ENCODE measurements around the gene ADCY5.

ADCY5 gene

DNA sequence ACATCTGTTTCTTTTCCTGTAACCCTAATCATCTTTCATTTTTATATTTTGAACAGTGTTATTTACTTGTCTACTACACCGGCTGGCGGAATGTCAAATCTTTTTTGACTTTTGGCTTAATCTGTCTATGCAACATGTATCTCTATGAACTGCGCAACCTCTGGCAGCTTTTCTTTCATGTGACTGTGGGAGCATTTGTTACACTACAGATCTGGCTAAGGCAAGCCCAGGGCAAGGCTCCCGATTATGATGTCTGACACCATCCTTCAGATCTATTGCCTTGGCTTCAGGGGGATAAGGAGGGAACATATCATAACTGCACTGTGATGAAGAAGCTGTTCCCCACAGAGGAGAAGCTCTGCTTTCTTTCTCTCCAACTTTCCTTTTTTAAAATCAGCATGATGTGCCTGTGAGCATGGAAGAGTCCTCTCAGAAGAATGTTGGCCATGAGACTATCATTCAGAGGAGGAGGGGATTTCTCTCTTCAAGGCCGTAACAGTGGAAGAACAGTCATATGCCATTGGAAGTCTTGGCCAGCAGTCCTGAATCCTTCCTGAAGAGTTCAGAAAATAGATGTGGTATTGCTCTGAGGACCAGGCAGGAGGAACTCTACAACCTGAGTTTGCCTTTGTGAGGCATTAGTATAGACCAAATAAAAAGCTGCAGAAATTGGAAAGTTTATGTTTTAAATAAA lies 177.3 kb downstream of the ADCY5 start:
- H2BK120ac ChIP-seq (ENCODE audit: low read depth, low read length): no peak overlapping the region
- no peak overlapping the region for H3K56ac ChIP-seq (ENCODE audit: low read length)
- H4K5ac ChIP-seq (ENCODE audit: low read length): no peak overlapping the region
- H3K79me1 ChIP-seq (ENCODE audit: low read length): no peaks in the 10 kb centered on the region
- H2BK15ac ChIP-seq (replicated peaks; ENCODE audit: low read depth): no peak overlapping the region
- H3K9ac ChIP-seq (ENCODE audit: low read length): no peak overlapping the region
- H3K27ac ChIP-seq (ENCODE audit: low read depth, low read length): no peak overlapping the region
- H3K23ac ChIP-seq (ENCODE audit: low read length): no peak overlapping the region
- no peaks in the 10 kb centered on the region for H3K79me2 ChIP-seq (ENCODE audit: control insufficient read depth, insufficient read depth, low read length)
- WGBS (ENCODE audit: extremely low coverage, insufficient coverage, low lambda C conversion rate): no CpG with 5 or more reads among the region's 5 CpGs
- H3K27me3 ChIP-seq (ENCODE audit: insufficient read depth, low read length, poor library complexity): no peaks in the 10 kb centered on the region
- no peak overlapping the region for H3K4me3 ChIP-seq (ENCODE audit: low read length)
- H3K18ac ChIP-seq (ENCODE audit: low read length): no peak overlapping the region
- no peak overlapping the region for H3K4me2 ChIP-seq (ENCODE audit: low read length)
- H2AK5ac ChIP-seq (ENCODE audit: low read length): no peak overlapping the region
- no peak overlapping the region for H4K8ac ChIP-seq (ENCODE audit: low read depth, low read length)
- no peak overlapping the region for H3K4ac ChIP-seq (ENCODE audit: low read depth, low read length)
- DNase-seq: no peak
- H3K4me1 ChIP-seq (ENCODE audit: control insufficient read depth, low read depth, low read length): peaks cover 1% of the 10 kb centered on the region
- H3K36me3 ChIP-seq (ENCODE audit: control insufficient read depth, insufficient read depth, low read length): no peaks in the 10 kb centered on the region
- H2BK5ac ChIP-seq (ENCODE audit: low read length): no peak overlapping the region

DNA sequence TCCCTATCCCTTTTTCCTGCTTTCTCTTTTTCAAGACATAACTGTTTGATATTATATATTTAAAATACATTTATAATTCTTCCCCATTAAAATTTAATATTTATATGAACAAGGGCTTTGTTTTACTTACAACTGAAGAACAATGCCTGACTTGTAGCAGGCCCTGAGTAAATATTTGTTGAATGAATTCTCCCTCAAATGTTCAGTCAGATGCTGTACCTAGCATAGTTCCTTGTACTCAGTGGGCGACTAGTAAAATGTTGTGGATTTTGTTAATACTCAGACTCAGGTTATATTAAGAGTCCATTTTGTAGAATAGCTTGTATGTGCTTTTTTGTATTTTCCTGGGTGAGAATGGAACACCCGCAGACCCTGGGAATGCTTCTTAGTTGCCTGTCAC lies 178.1 kb downstream of the ADCY5 start:
- H2BK120ac ChIP-seq (ENCODE audit: low read depth, low read length): no peak overlapping the region
- H3K79me2 ChIP-seq (ENCODE audit: control insufficient read depth, insufficient read depth, low read length): no peaks in the 10 kb centered on the region
- H3K4me3 ChIP-seq (ENCODE audit: low read length): no peak overlapping the region
- no peak overlapping the region for H3K27ac ChIP-seq (ENCODE audit: low read depth, low read length)
- no peak overlapping the region for H3K9ac ChIP-seq (ENCODE audit: low read length)
- H2BK15ac ChIP-seq (replicated peaks; ENCODE audit: low read depth): no peak overlapping the region
- no peak for DNase-seq
- no peak overlapping the region for H3K23ac ChIP-seq (ENCODE audit: low read length)
- no peaks in the 10 kb centered on the region for H3K27me3 ChIP-seq (ENCODE audit: insufficient read depth, low read length, poor library complexity)
- no peak overlapping the region for H3K4me2 ChIP-seq (ENCODE audit: low read length)
- H3K4ac ChIP-seq (ENCODE audit: low read depth, low read length): no peak overlapping the region
- no peak overlapping the region for H3K56ac ChIP-seq (ENCODE audit: low read length)
- H2AK5ac ChIP-seq (ENCODE audit: low read length): no peak overlapping the region
- H3K4me1 ChIP-seq (ENCODE audit: control insufficient read depth, low read depth, low read length): peaks cover 1% of the 10 kb centered on the region
- no peak overlapping the region for H3K18ac ChIP-seq (ENCODE audit: low read length)
- H4K5ac ChIP-seq (ENCODE audit: low read length): no peak overlapping the region
- no peaks in the 10 kb centered on the region for H3K79me1 ChIP-seq (ENCODE audit: low read length)
- H4K8ac ChIP-seq (ENCODE audit: low read depth, low read length): no peak overlapping the region
- H2BK5ac ChIP-seq (ENCODE audit: low read length): no peak overlapping the region
- no peaks in the 10 kb centered on the region for H3K36me3 ChIP-seq (ENCODE audit: control insufficient read depth, insufficient read depth, low read length)
- no CpG with 5 or more reads among the region's 2 CpGs for WGBS (ENCODE audit: extremely low coverage, insufficient coverage, low lambda C conversion rate)

DNA sequence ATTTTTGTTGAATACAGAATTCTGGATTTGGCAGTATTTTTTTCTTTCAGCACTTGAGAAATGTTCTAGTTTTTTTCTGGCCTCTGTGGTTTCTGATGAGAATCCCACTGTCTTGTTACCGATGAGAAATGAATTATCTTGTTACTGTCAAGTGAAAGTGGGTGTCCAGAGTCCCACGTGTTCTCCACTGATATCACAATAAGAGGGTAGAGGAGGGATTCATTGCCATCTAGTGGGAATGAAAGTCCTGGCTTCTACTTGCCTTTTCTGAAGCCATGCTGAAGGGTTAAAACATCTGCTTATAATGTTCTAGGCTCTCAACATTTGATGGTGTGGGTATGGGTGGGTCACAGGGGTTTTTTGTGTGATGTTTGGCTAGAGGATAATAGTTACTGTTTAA lies 181.1 kb downstream of the ADCY5 start:
- no peaks in the 10 kb centered on the region for H3K79me1 ChIP-seq (ENCODE audit: low read length)
- no peak overlapping the region for H3K18ac ChIP-seq (ENCODE audit: low read length)
- no peak overlapping the region for H3K23ac ChIP-seq (ENCODE audit: low read length)
- no CpG with 5 or more reads among the region's 2 CpGs for WGBS (ENCODE audit: extremely low coverage, insufficient coverage, low lambda C conversion rate)
- peaks cover 1% of the 10 kb centered on the region for H3K4me1 ChIP-seq (ENCODE audit: control insufficient read depth, low read depth, low read length)
- H2AK5ac ChIP-seq (ENCODE audit: low read length): no peak overlapping the region
- H2BK5ac ChIP-seq (ENCODE audit: low read length): no peak overlapping the region
- H3K27ac ChIP-seq (ENCODE audit: low read depth, low read length): no peak overlapping the region
- peak; percentile 54 for DNase-seq
- no peak overlapping the region for H3K4ac ChIP-seq (ENCODE audit: low read depth, low read length)
- H3K4me3 ChIP-seq (ENCODE audit: low read length): no peak overlapping the region
- no peak overlapping the region for H3K9ac ChIP-seq (ENCODE audit: low read length)
- no peak overlapping the region for H4K8ac ChIP-seq (ENCODE audit: low read depth, low read length)
- no peaks in the 10 kb centered on the region for H3K79me2 ChIP-seq (ENCODE audit: control insufficient read depth, insufficient read depth, low read length)
- H3K56ac ChIP-seq (ENCODE audit: low read length): no peak overlapping the region
- H3K27me3 ChIP-seq (ENCODE audit: insufficient read depth, low read length, poor library complexity): no peaks in the 10 kb centered on the region
- H2BK15ac ChIP-seq (replicated peaks; ENCODE audit: low read depth): no peak overlapping the region
- H3K36me3 ChIP-seq (ENCODE audit: control insufficient read depth, insufficient read depth, low read length): no peaks in the 10 kb centered on the region
- no peak overlapping the region for H3K4me2 ChIP-seq (ENCODE audit: low read length)
- H2BK120ac ChIP-seq (ENCODE audit: low read depth, low read length): no peak overlapping the region
- no peak overlapping the region for H4K5ac ChIP-seq (ENCODE audit: low read length)

DNA sequence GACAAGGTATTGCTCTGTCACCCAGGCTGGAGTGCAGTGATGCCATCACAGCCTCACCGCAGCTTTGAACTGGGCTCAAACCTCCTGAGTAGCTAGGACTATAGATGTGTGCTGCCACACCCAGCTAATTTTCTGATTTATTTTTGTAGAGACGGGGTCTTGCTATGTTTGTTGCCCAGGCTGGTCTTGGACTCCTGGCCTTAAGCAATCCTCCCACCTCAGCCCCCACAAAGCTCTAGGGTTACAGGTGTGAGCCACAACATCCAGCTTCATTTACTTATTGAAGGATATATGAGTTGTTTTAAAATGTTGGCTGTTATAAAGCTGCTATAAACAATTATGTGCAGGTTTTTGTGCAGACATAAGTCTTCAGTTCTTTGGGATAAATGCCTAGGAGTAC lies 184.9 kb downstream of the ADCY5 start:
- Histone ChIP-seq H2AK5ac (ENCODE audit: low read length) (no peak overlapping the region), H2BK15ac (replicated peaks; ENCODE audit: low read depth) (no peak overlapping the region), H4K5ac (ENCODE audit: low read length) (no peak overlapping the region), H3K79me1 (ENCODE audit: low read length) (no peaks in the 10 kb centered on the region), H3K27ac (ENCODE audit: low read depth, low read length) (no peak overlapping the region), H3K36me3 (ENCODE audit: control insufficient read depth, insufficient read depth, low read length) (no peaks in the 10 kb centered on the region), H3K9ac (ENCODE audit: low read length) (no peak overlapping the region), H2BK5ac (ENCODE audit: low read length) (no peak overlapping the region), H4K8ac (ENCODE audit: low read depth, low read length) (no peak overlapping the region), H2BK120ac (ENCODE audit: low read depth, low read length) (no peak overlapping the region), H3K56ac (ENCODE audit: low read length) (no peak overlapping the region), H3K79me2 (ENCODE audit: control insufficient read depth, insufficient read depth, low read length) (no peaks in the 10 kb centered on the region), H3K27me3 (ENCODE audit: insufficient read depth, low read length, poor library complexity) (no peaks in the 10 kb centered on the region), H3K4me1 (ENCODE audit: control insufficient read depth, low read depth, low read length) (peaks cover 2% of the 10 kb centered on the region), H3K23ac (ENCODE audit: low read length) (no peak overlapping the region), H3K4ac (ENCODE audit: low read depth, low read length) (no peak overlapping the region), H3K4me2 (ENCODE audit: low read length) (no peak overlapping the region), H3K18ac (ENCODE audit: low read length) (no peak overlapping the region), H3K4me3 (ENCODE audit: low read length) (no peak overlapping the region)
- WGBS (ENCODE audit: extremely low coverage, insufficient coverage, low lambda C conversion rate): no CpG with 5 or more reads among the region's 2 CpGs
- DNase-seq: no peak

DNA sequence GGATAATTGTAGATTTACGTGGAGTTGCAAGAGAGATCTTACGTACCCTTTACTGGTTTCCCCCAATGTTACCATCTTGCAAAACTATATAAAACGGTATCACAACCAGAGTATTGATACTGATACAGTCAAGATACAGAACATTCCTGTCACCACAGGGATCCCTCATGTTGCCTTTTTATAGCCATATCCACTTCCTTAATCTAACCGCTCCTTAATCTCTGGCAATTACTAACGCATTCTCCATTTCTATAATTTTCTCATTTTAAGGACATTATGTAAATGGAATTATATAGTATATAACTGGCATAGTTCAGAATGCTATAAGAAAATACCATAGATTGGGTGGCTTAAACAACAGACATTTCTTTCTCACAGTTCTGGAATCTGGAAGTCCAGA lies 186.0 kb downstream of the ADCY5 start:
- Histone ChIP-seq H2BK15ac (replicated peaks; ENCODE audit: low read depth) (no peak overlapping the region), H3K4me2 (ENCODE audit: low read length) (no peak overlapping the region), H4K5ac (ENCODE audit: low read length) (no peak overlapping the region), H2AK5ac (ENCODE audit: low read length) (no peak overlapping the region), H3K79me2 (ENCODE audit: control insufficient read depth, insufficient read depth, low read length) (no peaks in the 10 kb centered on the region), H3K18ac (ENCODE audit: low read length) (no peak overlapping the region), H3K4me1 (ENCODE audit: control insufficient read depth, low read depth, low read length) (peaks cover 2% of the 10 kb centered on the region), H3K79me1 (ENCODE audit: low read length) (no peaks in the 10 kb centered on the region), H3K27me3 (ENCODE audit: insufficient read depth, low read length, poor library complexity) (no peaks in the 10 kb centered on the region), H2BK5ac (ENCODE audit: low read length) (no peak overlapping the region), H3K27ac (ENCODE audit: low read depth, low read length) (no peak overlapping the region), H4K8ac (ENCODE audit: low read depth, low read length) (no peak overlapping the region), H3K36me3 (ENCODE audit: control insufficient read depth, insufficient read depth, low read length) (no peaks in the 10 kb centered on the region), H3K4me3 (ENCODE audit: low read length) (no peak overlapping the region), H3K4ac (ENCODE audit: low read depth, low read length) (no peak overlapping the region), H3K9ac (ENCODE audit: low read length) (no peak overlapping the region), H2BK120ac (ENCODE audit: low read depth, low read length) (no peak overlapping the region), H3K56ac (ENCODE audit: low read length) (no peak overlapping the region), H3K23ac (ENCODE audit: low read length) (no peak overlapping the region)
- no peak for DNase-seq
- 100% methylated on average over 2 of the region's 5 CpGs for WGBS (ENCODE audit: extremely low coverage, insufficient coverage, low lambda C conversion rate)

DNA sequence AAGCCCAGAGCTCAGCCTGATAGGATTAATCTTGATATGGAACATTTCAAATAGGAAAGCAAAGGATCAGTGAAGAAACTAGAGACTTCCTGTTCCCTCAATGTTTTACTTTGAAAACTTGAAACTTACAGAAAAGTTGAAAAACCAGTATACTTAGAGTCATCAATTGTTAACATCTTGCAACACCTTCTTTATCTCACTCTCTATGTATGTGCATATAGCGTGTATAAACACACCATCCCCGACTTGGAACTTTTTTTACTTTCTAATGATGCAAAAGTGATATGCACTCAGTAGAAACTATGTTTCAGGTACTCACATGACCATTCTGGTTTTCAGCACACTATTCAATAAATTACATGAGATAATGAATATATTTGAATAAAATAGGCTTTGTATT lies 186.7 kb downstream of the ADCY5 start:
- Histone ChIP-seq H3K4me2 (ENCODE audit: low read length) (no peak overlapping the region), H3K79me2 (ENCODE audit: control insufficient read depth, insufficient read depth, low read length) (no peaks in the 10 kb centered on the region), H3K23ac (ENCODE audit: low read length) (no peak overlapping the region), H3K56ac (ENCODE audit: low read length) (no peak overlapping the region), H2BK120ac (ENCODE audit: low read depth, low read length) (no peak overlapping the region), H2AK5ac (ENCODE audit: low read length) (no peak overlapping the region), H3K27ac (ENCODE audit: low read depth, low read length) (no peak overlapping the region), H3K18ac (ENCODE audit: low read length) (no peak overlapping the region), H3K9ac (ENCODE audit: low read length) (no peak overlapping the region), H3K27me3 (ENCODE audit: insufficient read depth, low read length, poor library complexity) (no peaks in the 10 kb centered on the region), H2BK5ac (ENCODE audit: low read length) (no peak overlapping the region), H2BK15ac (replicated peaks; ENCODE audit: low read depth) (no peak overlapping the region), H4K8ac (ENCODE audit: low read depth, low read length) (no peak overlapping the region), H3K4me1 (ENCODE audit: control insufficient read depth, low read depth, low read length) (peaks cover 2% of the 10 kb centered on the region), H3K4me3 (ENCODE audit: low read length) (no peak overlapping the region), H3K4ac (ENCODE audit: low read depth, low read length) (no peak overlapping the region), H4K5ac (ENCODE audit: low read length) (no peak overlapping the region), H3K79me1 (ENCODE audit: low read length) (no peaks in the 10 kb centered on the region), H3K36me3 (ENCODE audit: control insufficient read depth, insufficient read depth, low read length) (no peaks in the 10 kb centered on the region)
- no CpG with 5 or more reads among the region's 2 CpGs for WGBS (ENCODE audit: extremely low coverage, insufficient coverage, low lambda C conversion rate)
- DNase-seq: no peak
